GM23338 (cell line): ENCODE measurements around the gene DOCK1. TPM values are rescaled to one million over a fixed set of nuclear protein-coding genes. Genes with fewer than 3 reads are reported as not detected.

ENCODE experiments used
- ATAC-seq: fragments of 200-7000 bp; cut with Tn5 transposase; 3 replicates; pipeline ENCODE4 v1.9.1; 2020
- DNase-seq: peaks from one replicate; pipeline ENCODE4 v3.0.0-alpha.2; 2015; ENCODE audit warnings: low spot score
- H2AFZ ChIP-seq: fragments of 200-600 bp; sonication (generic); 2 replicates; pipeline ENCODE4 v1.8.0; 2016; ENCODE audit warnings: antibody characterized with exemption, mild to moderate bottlenecking, moderate library complexity
- H3F3A ChIP-seq: fragments of 200-600 bp; sonication (generic); replicated peaks from 2 replicates; pipeline ENCODE4 v1.8.0; 2017; ENCODE audit warnings: antibody characterized with exemption, mixed run types, low read depth
- H3K27ac ChIP-seq: fragments of 200-600 bp; sonication (generic); 2 replicates; pipeline ENCODE4 v1.6.1; 2016; ENCODE audit warnings: low read depth
- H3K27me3 ChIP-seq: fragments of 200-600 bp; sonication (generic); 2 replicates; pipeline ENCODE4 v1.8.0; 2016; ENCODE audit warnings: mild to moderate bottlenecking, mixed run types, moderate library complexity; ENCODE audit not compliant: insufficient read depth
- H3K36me3 ChIP-seq: fragments of 200-600 bp; sonication (generic); 2 replicates; pipeline ENCODE4 v1.8.0; 2016; ENCODE audit warnings: mild to moderate bottlenecking; ENCODE audit not compliant: insufficient read depth
- H3K4me1 ChIP-seq: fragments of 200-600 bp; sonication (generic); 2 replicates; pipeline ENCODE4 v1.8.0; 2016; ENCODE audit warnings: mild to moderate bottlenecking, moderate library complexity; ENCODE audit not compliant: insufficient read depth
- H3K4me2 ChIP-seq: fragments of 200-600 bp; sonication (generic); 2 replicates; pipeline ENCODE4 v1.7.1; 2017; ENCODE audit warnings: mixed run types
- H3K4me3 ChIP-seq: fragments of 200-600 bp; sonication (generic); 2 replicates; pipeline ENCODE4 v1.6.1; 2016; ENCODE audit warnings: mixed run types
- H3K79me2 ChIP-seq: fragments of 200-600 bp; sonication (generic); replicated peaks from 2 replicates; pipeline ENCODE4 v1.8.0; 2017; ENCODE audit warnings: mild to moderate bottlenecking; ENCODE audit not compliant: insufficient read depth
- H3K9me2 ChIP-seq: fragments of 200-600 bp; sonication (generic); 2 replicates; pipeline ENCODE4 v1.8.0; 2017; ENCODE audit not compliant: insufficient read depth
- H4K20me1 ChIP-seq: fragments of 200-600 bp; sonication (generic); replicated peaks from 2 replicates; pipeline ENCODE4 v1.8.0; 2017; ENCODE audit warnings: mild to moderate bottlenecking; ENCODE audit not compliant: insufficient read depth
- H3K27ac Mint-ChIP-seq: 2 replicates; pipeline ENCODE4 v1.8.0; 2020; ENCODE audit warnings: inconsistent platforms, mild to moderate bottlenecking, moderate library complexity, mixed read lengths
- H3K27me3 Mint-ChIP-seq: 3 replicates; pipeline ENCODE4 v1.8.0; 2022; ENCODE audit warnings: low read depth, mild to moderate bottlenecking, moderate library complexity, mixed read lengths, inconsistent platforms; ENCODE audit not compliant: insufficient read depth, poor library complexity
- H3K36me3 Mint-ChIP-seq: 3 replicates; pipeline ENCODE4 v1.8.0; 2021; ENCODE audit warnings: low read depth, mild to moderate bottlenecking, inconsistent platforms, moderate library complexity, mixed read lengths
- H3K4me1 Mint-ChIP-seq: 3 replicates; pipeline ENCODE4 v1.8.0; 2020; ENCODE audit warnings: mild to moderate bottlenecking, inconsistent platforms, mixed read lengths
- H3K4me3 Mint-ChIP-seq: 3 replicates; pipeline ENCODE4 v1.8.0; 2021; ENCODE audit warnings: moderate library complexity, mild to moderate bottlenecking, inconsistent platforms, mixed read lengths
- H3K9me3 Mint-ChIP-seq: 3 replicates; pipeline ENCODE4 v1.8.0; 2020; ENCODE audit warnings: moderate library complexity, mild to moderate bottlenecking, inconsistent platforms, mixed read lengths
- CREB1 ChIP-seq: fragments of 250-450 bp; sonication (Bioruptor Pico); IDR thresholded peaks from 2 replicates; pipeline ENCODE4 v1.5.0; 2020; ENCODE audit warnings: low read depth, mild to moderate bottlenecking, moderate library complexity
- CTCF ChIP-seq, 2 experiments: fragments of 200-600 bp in 1 of 2; sonication (generic) in 1 of 2; conservative IDR thresholded peaks; 2 replicates each; pipeline versions ENCODE4 v1.5.1 to v1.6.1; 2016 to 2017; ENCODE audit warnings: antibody characterized with exemption in 2 of 2, low read depth in 2 of 2, mild to moderate bottlenecking in 2 of 2, moderate library complexity in 1 of 2
- ETS1 ChIP-seq: IDR thresholded peaks from 2 replicates; pipeline ENCODE4 v1.6.1; 2016; ENCODE audit warnings: antibody characterized with exemption
- EZH2 ChIP-seq: fragments of 200-600 bp; sonication (generic); IDR thresholded peaks from one replicate; pipeline ENCODE4 v1.8.0; 2017; ENCODE audit warnings: antibody characterized with exemption, mild to moderate bottlenecking, low read depth; ENCODE audit not compliant: unreplicated experiment
- EZH2phosphoT487 ChIP-seq: fragments of 200-600 bp; sonication (generic); IDR thresholded peaks from one replicate; pipeline ENCODE4 v1.8.1; 2018; ENCODE audit warnings: antibody characterized with exemption; ENCODE audit not compliant: unreplicated experiment
- JUNB ChIP-seq: IDR thresholded peaks from one replicate; pipeline ENCODE4 v1.6.1; 2016; ENCODE audit warnings: antibody characterized with exemption; ENCODE audit not compliant: unreplicated experiment
- NANOG ChIP-seq: IDR thresholded peaks from 2 replicates; pipeline ENCODE4 v1.6.1; 2016; ENCODE audit warnings: antibody characterized with exemption, borderline replicate concordance
- POLR2AphosphoS5 ChIP-seq: IDR thresholded peaks from 2 replicates; pipeline ENCODE4 v1.6.1; 2016; ENCODE audit warnings: antibody characterized with exemption, low read depth
- STAT1 ChIP-seq: IDR thresholded peaks from one replicate; pipeline ENCODE4 v1.6.1; 2016; ENCODE audit warnings: antibody characterized with exemption; ENCODE audit not compliant: unreplicated experiment
- ZNF331 ChIP-seq: fragments of 250-450 bp; sonication (Bioruptor Pico); IDR thresholded peaks from 2 replicates; pipeline ENCODE4 v1.5.0; 2020; ENCODE audit warnings: low read depth, mild to moderate bottlenecking, moderate library complexity
- ZNF462 ChIP-seq: fragments of 250-450 bp; sonication (Bioruptor Pico); IDR thresholded peaks from 2 replicates; pipeline ENCODE4 v1.5.0; 2020; ENCODE audit warnings: mild to moderate bottlenecking, moderate library complexity
- polyA plus RNA-seq: library from polyadenylated mRNA; unstranded; fragments of >200 nt; fragmentation: Nextera tagmentation; extraction: Ambion mirVana; gene quantifications from 2 replicates; pipeline ENCODE4 v1.2.1, GENCODE V29; 2016
- total RNA-seq: library from RNA; depleted of rRNA; stranded (reverse); fragments of >200 nt; shearing (Covaris generic); gene quantifications from 2 replicates; pipeline ENCODE4 v1.2.3, GENCODE V29; 2014
- TF ChIP-seq, protein P1 (sequence below): IDR thresholded peaks from one replicate; pipeline ENCODE4 v1.6.1; 2018; ENCODE audit warnings: antibody characterized with exemption; ENCODE audit not compliant: unreplicated experiment

DOCK1 gene
- total and polyA plus RNA-seq, 2 experiments from 2014 or later: 13.2 to 55.3 TPM

- Histone ChIP-seq H2AFZ (no peak overlapping the region), H3K9me2 (no peaks in the 10 kb centered on the region), H3K27ac (no peak overlapping the region), H3K4me3 (no peak overlapping the region), H3K4me1 (peaks cover 10% of the 10 kb centered on the region), H3K4me2 (no peak overlapping the region), H3K27me3 (no peaks in the 10 kb centered on the region), H3K36me3 (no peaks in the 10 kb centered on the region), H4K20me1 (peaks cover 21% of the 10 kb centered on the region), H3F3A (no peaks in the 10 kb centered on the region), H3K79me2 (peaks cover 92% of the 10 kb centered on the region)
- TF ChIP-seq POLR2AphosphoS5 (no peak), EZH2 (no peak), CTCF (conservative IDR thresholded peaks at IDR 0.05; ENCODE audit: low read depth in 2 of 2) (no peak), JUNB (no peak), ETS1 (no peak), NANOG (no peak), EZH2phosphoT487 (no peak), ZNF462 (CRISPR knock-in tag) (no peak), CREB1 (CRISPR knock-in tag) (no peak), STAT1 (no peak), ZNF331 (CRISPR knock-in tag) (no peak)
- TF ChIP-seq, protein P1, sequence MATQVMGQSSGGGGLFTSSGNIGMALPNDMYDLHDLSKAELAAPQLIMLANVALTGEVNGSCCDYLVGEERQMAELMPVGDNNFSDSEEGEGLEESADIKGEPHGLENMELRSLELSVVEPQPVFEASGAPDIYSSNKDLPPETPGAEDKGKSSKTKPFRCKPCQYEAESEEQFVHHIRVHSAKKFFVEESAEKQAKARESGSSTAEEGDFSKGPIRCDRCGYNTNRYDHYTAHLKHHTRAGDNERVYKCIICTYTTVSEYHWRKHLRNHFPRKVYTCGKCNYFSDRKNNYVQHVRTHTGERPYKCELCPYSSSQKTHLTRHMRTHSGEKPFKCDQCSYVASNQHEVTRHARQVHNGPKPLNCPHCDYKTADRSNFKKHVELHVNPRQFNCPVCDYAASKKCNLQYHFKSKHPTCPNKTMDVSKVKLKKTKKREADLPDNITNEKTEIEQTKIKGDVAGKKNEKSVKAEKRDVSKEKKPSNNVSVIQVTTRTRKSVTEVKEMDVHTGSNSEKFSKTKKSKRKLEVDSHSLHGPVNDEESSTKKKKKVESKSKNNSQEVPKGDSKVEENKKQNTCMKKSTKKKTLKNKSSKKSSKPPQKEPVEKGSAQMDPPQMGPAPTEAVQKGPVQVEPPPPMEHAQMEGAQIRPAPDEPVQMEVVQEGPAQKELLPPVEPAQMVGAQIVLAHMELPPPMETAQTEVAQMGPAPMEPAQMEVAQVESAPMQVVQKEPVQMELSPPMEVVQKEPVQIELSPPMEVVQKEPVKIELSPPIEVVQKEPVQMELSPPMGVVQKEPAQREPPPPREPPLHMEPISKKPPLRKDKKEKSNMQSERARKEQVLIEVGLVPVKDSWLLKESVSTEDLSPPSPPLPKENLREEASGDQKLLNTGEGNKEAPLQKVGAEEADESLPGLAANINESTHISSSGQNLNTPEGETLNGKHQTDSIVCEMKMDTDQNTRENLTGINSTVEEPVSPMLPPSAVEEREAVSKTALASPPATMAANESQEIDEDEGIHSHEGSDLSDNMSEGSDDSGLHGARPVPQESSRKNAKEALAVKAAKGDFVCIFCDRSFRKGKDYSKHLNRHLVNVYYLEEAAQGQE: no peak
- Mint-ChIP-seq H3K27me3 (no peaks in the 10 kb centered on the region), H3K27ac (no peak overlapping the region), H3K4me1 (peaks cover 7% of the 10 kb centered on the region), H3K9me3 (peaks cover 4% of the 10 kb centered on the region; the same call in 2 of the 3 replicates), H3K4me3 (no peak overlapping the region), H3K36me3 (peaks cover 40% of the 10 kb centered on the region)
- ATAC-seq (no peak), DNase-seq (no peak)
These were observed 35.6 kb downstream of the DOCK1 start for GRCh38 chr10:126940670-126941310.
